ENCODE results near the gene IPP.
"Not testable (repeated sequence)": the region's sequence is repeated elsewhere in the genome, so short reads cannot be mapped to it uniquely, and the experiment has no call there.

The IPP gene

GRCh38 chr1:45713711-45714110, 36.7 kb downstream of the IPP start:
- TF ChIP-seq ZFX (IDR thresholded peaks at IDR 0.05), result no peak
- TF ChIP-seq CTCF (conservative IDR thresholded peaks at IDR 0.05), result no peak
- no peak overlapping the region for H3K27ac ChIP-seq

- no peak overlapping the region for H3K27ac ChIP-seq
- TF ChIP-seq CTCF (conservative IDR thresholded peaks at IDR 0.05), result no peak
Observed at GRCh38 chr1:45704637-45705036, 45.8 kb downstream of the IPP start.

GRCh38 chr1:45694823-45695222, 55.6 kb downstream of the IPP start:
- TF ChIP-seq ZFX (IDR thresholded peaks at IDR 0.05), result no peak
- no peak for TF ChIP-seq CTCF (conservative IDR thresholded peaks at IDR 0.05)
- no peak overlapping the region for H3K27ac ChIP-seq

GRCh38 chr1:45693811-45694210, 56.6 kb downstream of the IPP start:
- H3K27ac ChIP-seq, result not testable (repeated sequence)

- TF ChIP-seq ZFX (IDR thresholded peaks at IDR 0.05) (peak; percentile 20; the same call in 1 of the 2 replicates), CTCF (conservative IDR thresholded peaks at IDR 0.05) (no peak; the same call in 1 of the 2 replicates)
- peak within 1 kb of the TSS; percentile 95 for H3K27ac ChIP-seq
Observed at GRCh38 chr1:45687754-45688740, 62.4 kb downstream of the IPP start, which contains the start of gene TMEM69. Gene TMEM69 (plus strand): TSS chr1:45688181. CDS start chr1:45691069, 2,888 bp downstream.

- H3K27ac ChIP-seq, result peak overlapping the region; percentile 95
- TF ChIP-seq ZFX (IDR thresholded peaks at IDR 0.05) (peak; percentile 73), CTCF (conservative IDR thresholded peaks at IDR 0.05) (no peak)
Observed at GRCh38 chr1:45687014-45687753, 63.3 kb downstream of the IPP start.

GRCh38 chr1:45686288-45687013, 64.0 kb downstream of the IPP start, which contains the start of gene GPBP1L1:
Gene GPBP1L1 (minus strand): TSS chr1:45686533. CDS start chr1:45659087, 27,446 bp downstream.
- TF ChIP-seq ZFX (IDR thresholded peaks at IDR 0.05) (no peak), CTCF (conservative IDR thresholded peaks at IDR 0.05) (no peak)
- H3K27ac ChIP-seq, result peak within 1 kb of the TSS; percentile 95
